HG03460 (cell line): ENCODE data around the gene ADARB1.

Experiments
- ATAC-seq: cut with Tn5 transposase; IDR thresholded peaks from one replicate; pipeline ENCODE4 v1.9.1; 2021; ENCODE audit not compliant: unreplicated experiment

The ADARB1 gene

GRCh38 chr21:45147473-45148315 lies 73.3 kb downstream of the ADARB1 start:
- no peak for ATAC-seq

GRCh38 chr21:45148316-45148990 lies 74.1 kb downstream of the ADARB1 start:
- no peak for ATAC-seq

- no peak for ATAC-seq
Observed at GRCh38 chr21:45149021-45149420, 74.6 kb downstream of the ADARB1 start.

GRCh38 chr21:45150638-45151131 lies 76.3 kb downstream of the ADARB1 start:
- no peak for ATAC-seq

GRCh38 chr21:45151445-45152160 lies 77.2 kb downstream of the ADARB1 start:
- no peak for ATAC-seq

GRCh38 chr21:45152265-45152746 lies 77.9 kb downstream of the ADARB1 start:
- ATAC-seq = no peak

- ATAC-seq = no peak
Observed at GRCh38 chr21:45153358-45154318, 79.3 kb downstream of the ADARB1 start.

GRCh38 chr21:45154511-45155508 lies 80.4 kb downstream of the ADARB1 start:
- no peak for ATAC-seq

- ATAC-seq = no peak
Observed at GRCh38 chr21:45155910-45156309, 81.5 kb downstream of the ADARB1 start.

- no peak for ATAC-seq
Observed at GRCh38 chr21:45156459-45156858, 82.1 kb downstream of the ADARB1 start.

- no peak for ATAC-seq
Observed at GRCh38 chr21:45157932-45158331, 83.6 kb downstream of the ADARB1 start.

- no peak for ATAC-seq
Observed at GRCh38 chr21:45158491-45159423, 84.4 kb downstream of the ADARB1 start.

- ATAC-seq = no peak
Observed at GRCh38 chr21:45160198-45160597, 85.8 kb downstream of the ADARB1 start.

GRCh38 chr21:45161038-45161945 lies 86.9 kb downstream of the ADARB1 start:
- ATAC-seq = no peak

- ATAC-seq = no peak
Observed at GRCh38 chr21:45162115-45162514, 87.7 kb downstream of the ADARB1 start.

- no peak for ATAC-seq
Observed at GRCh38 chr21:45162809-45163208, 88.4 kb downstream of the ADARB1 start.
